ENCODE results near the gene HBG2.

The HBG2 gene

DNA sequence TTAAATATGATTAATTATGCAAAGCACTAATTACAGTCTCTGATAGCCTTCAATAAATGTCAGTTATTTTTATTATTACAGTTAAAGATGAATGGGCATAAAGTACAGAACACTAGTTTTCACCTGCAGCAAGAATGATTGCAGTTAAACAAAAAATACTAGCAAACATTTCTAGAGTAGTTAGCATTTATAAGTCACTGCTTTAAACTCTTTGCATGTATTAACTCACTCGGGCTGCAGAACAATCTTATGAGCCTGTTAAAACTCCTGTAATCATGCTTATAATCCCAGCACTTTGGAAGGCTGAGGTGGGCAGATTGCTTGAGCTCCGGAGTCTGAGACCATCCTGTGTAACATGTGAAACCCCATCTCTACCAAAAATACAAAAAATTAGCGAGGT, 32.3 kb upstream of the HBG2 start:
- TF ChIP-seq, protein P1, sequence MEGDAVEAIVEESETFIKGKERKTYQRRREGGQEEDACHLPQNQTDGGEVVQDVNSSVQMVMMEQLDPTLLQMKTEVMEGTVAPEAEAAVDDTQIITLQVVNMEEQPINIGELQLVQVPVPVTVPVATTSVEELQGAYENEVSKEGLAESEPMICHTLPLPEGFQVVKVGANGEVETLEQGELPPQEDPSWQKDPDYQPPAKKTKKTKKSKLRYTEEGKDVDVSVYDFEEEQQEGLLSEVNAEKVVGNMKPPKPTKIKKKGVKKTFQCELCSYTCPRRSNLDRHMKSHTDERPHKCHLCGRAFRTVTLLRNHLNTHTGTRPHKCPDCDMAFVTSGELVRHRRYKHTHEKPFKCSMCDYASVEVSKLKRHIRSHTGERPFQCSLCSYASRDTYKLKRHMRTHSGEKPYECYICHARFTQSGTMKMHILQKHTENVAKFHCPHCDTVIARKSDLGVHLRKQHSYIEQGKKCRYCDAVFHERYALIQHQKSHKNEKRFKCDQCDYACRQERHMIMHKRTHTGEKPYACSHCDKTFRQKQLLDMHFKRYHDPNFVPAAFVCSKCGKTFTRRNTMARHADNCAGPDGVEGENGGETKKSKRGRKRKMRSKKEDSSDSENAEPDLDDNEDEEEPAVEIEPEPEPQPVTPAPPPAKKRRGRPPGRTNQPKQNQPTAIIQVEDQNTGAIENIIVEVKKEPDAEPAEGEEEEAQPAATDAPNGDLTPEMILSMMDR (IDR thresholded peaks at IDR 0.05; ENCODE audit: low read depth, low read length, missing control alignments), result no peak
- DNase-seq (ENCODE audit: extremely low read depth, low read depth), result no peak
- no peak overlapping the region for H3K4me3 ChIP-seq (replicated peaks; ENCODE audit: low read depth, low read length)

DNA sequence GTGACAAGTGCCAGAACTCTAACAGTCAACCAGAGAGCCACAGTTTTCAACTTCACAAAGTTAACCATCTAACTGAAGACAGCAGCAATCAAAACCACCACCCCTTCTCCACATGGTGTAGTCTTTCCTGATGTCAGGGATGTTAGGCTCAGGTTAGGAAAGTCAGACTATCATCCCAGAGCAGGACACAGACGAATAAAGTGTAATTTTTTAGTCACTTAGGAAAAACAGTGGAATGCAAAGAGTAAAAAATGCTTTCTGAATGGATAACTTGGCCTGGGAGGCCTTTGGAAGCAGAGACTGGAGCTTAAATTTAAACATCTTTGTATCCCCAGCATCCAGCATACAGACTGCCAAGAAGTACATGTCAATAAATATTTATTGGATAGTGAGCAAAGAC, 31.8 kb upstream of the HBG2 start:
- no peak for DNase-seq (ENCODE audit: extremely low read depth, low read depth)
- H3K4me3 ChIP-seq (replicated peaks; ENCODE audit: low read depth, low read length), result no peak overlapping the region
- TF ChIP-seq, protein P1 (IDR thresholded peaks at IDR 0.05; ENCODE audit: low read depth, low read length, missing control alignments), result no peak

DNA sequence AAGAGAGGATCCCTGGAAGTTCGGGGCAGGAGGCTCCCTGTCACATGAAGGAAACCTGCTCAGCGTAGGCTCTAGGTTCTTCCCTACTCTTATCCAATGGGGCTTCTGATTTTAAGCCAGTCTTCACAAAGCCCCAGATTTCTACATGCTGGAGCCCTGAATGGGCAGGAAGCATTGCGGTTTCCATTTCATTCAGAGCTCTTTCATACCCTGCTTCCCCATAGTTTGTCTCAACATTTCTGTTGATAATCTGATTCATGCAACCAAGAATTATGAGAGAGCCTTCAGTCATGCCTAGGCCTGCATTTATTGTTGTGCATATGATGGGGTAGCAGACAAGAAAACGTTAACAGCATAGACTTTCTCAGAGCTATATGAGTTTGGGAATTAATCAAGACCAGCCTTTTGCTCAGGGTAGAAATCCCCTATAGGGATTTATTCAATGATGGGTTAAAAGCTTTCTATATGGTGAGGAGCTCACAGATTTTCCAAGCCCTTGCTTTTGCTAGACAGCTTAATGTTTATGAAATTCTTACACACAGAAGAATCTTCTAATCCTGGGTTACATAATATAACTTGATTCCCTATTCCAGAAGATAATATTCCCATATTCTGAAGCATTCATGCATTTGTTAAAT, 31.2 kb upstream of the HBG2 start:
- H3K4me3 ChIP-seq (replicated peaks; ENCODE audit: low read depth, low read length), result no peak overlapping the region
- TF ChIP-seq, protein P1 (IDR thresholded peaks at IDR 0.05; ENCODE audit: low read depth, low read length, missing control alignments), result no peak
- DNase-seq (ENCODE audit: extremely low read depth, low read depth), result no peak

DNA sequence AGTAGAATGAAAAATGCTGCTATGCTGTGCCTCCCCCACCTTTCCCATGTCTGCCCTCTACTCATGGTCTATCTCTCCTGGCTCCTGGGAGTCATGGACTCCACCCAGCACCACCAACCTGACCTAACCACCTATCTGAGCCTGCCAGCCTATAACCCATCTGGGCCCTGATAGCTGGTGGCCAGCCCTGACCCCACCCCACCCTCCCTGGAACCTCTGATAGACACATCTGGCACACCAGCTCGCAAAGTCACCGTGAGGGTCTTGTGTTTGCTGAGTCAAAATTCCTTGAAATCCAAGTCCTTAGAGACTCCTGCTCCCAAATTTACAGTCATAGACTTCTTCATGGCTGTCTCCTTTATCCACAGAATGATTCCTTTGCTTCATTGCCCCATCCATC, 30.1 kb upstream of the HBG2 start:
- TF ChIP-seq, protein P1 (IDR thresholded peaks at IDR 0.05; ENCODE audit: low read depth, low read length, missing control alignments), result no peak
- no peak overlapping the region for H3K4me3 ChIP-seq (replicated peaks; ENCODE audit: low read depth, low read length)
- DNase-seq (ENCODE audit: extremely low read depth, low read depth), result no peak

DNA sequence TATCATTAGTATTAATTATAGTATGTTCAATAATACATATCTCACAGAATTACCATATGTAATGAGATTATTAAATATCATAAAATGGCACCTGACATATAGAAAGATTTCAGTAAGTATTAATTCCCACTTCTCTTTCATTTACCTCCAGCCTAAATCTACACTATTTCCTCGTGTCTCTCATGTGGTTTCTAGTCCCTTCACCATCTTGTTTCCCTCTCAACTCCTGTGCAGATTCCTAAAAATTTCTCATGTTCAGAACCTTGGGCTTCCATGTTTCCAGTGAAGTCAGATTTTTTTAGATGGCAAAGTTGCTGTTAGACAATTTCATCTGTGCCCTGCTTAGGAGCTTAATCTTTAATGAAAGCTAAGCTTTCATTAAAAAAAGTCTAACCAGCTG, 29.3 kb upstream of the HBG2 start:
- TF ChIP-seq, protein P1 (IDR thresholded peaks at IDR 0.05; ENCODE audit: low read depth, low read length, missing control alignments), result no peak
- no peak for DNase-seq (ENCODE audit: extremely low read depth, low read depth)
- H3K4me3 ChIP-seq (replicated peaks; ENCODE audit: low read depth, low read length), result no peak overlapping the region

DNA sequence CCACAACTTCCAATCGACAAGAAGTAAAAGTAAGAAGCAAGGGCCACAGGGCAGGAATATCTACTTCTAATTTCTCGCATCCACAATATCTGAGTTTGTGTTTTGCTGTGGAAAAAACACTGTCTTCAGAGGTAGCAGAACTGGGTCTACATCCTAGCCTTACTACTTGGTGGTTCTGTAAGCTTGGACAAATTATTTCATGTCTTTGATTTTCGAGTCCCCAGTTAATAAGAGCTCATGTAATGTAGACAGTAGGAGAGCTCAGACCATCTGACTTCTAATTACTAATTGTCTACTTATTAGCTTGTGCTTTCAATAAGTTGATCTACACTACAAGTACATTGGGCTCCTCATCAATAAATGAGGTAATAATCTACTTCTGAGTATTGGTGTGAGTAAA, 28.5 kb upstream of the HBG2 start:
- TF ChIP-seq, protein P1 (IDR thresholded peaks at IDR 0.05; ENCODE audit: low read depth, low read length, missing control alignments), result no peak
- DNase-seq (ENCODE audit: extremely low read depth, low read depth), result no peak
- no peak overlapping the region for H3K4me3 ChIP-seq (replicated peaks; ENCODE audit: low read depth, low read length)

DNA sequence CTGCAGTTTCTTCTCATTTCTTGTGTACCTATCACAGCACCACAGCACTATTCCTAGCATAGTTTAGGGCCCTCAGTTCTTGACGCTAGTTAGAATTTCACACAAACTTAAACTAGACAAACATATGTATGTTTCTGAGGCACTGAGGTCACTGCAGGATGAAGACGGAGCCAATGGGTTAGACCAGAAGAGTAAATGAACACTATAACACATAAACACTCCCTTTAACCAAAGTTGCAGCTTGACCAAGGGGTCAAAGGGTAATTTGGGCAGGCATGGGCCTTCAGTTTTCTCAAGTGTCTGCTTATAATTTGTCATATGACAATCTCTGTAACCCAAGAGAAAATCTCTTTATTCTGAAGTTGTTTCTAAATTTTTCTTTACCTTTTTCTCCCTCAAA, 28.0 kb upstream of the HBG2 start:
- H3K4me3 ChIP-seq (replicated peaks; ENCODE audit: low read depth, low read length), result no peak overlapping the region
- TF ChIP-seq, protein P1 (IDR thresholded peaks at IDR 0.05; ENCODE audit: low read depth, low read length, missing control alignments), result no peak
- DNase-seq (ENCODE audit: extremely low read depth, low read depth), result no peak

Data from HFF-Myc (cell line).